Measurements from ENCODE around the gene SFXN1.

Gene SFXN1

DNA sequence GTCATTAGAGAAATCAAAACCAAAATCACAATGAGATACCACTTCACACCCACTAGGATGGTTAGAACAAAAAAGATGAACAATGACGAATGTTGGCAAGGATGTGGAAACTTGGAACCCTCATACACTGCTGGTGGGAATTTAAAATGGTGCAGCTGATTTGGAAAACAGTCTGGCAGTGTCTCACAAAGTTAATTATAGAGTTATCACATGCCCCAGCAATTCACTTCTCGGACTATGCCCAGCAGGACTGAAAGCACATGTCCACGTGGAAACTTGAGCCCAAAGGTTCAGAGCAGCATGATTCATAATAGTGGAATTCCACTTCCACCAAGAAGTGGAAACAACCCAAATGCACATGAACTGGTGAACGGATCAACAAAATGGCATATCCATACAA, 94.5 kb downstream of the SFXN1 start:
- no peak for TF ChIP-seq CREB1 (IDR thresholded peaks at IDR 0.05; ENCODE audit: low read depth)
- TF ChIP-seq RAD21 (IDR thresholded peaks at IDR 0.05; ENCODE audit: low read depth), result no peak
- TF ChIP-seq EP300 (IDR thresholded peaks at IDR 0.05; ENCODE audit: borderline replicate concordance), result no peak
- 0 out of 2 replicates have a peak, but pooled peaks have one; percentile 17 for TF ChIP-seq TEAD4 (IDR thresholded peaks at IDR 0.05)
- TF ChIP-seq TCF12 (IDR thresholded peaks at IDR 0.05; ENCODE audit: low read depth), result no peak

DNA sequence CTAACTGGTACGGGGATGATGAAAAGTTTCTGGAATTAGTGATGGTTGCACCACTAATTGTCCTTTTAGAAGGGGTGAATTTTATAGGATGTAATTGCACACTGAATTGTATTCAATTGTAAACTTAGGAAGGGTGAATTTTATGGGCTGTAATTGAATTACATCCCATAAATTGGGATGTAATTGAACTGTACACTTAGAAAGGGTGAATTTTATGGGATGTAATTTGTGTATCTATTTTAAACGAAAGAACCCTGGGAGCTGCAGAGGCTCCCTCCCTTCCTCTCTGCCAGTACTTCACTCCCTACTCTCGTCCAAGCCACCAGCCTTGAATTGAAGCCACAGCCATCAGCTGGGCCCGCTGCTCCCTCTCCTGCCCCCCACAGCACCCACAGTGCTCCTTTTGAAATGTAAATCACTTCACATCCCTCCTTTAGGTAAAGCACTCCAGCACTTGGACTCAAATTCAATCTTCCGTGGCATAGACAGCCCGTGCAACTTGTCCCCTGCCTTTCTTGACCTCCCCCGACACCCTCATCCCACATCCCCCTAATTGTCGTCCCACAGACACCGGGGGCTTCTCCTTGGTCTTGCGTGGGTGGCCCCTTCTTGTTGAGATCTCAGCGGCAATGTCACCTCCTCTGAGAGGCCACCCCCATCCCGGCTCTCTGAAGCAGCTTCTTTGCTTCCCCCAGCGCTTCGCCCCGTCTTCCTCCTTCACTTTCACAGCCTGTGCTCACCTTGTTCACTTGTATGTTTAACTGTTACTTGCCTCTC, 95.3 kb downstream of the SFXN1 start:
- TF ChIP-seq, protein P1, sequence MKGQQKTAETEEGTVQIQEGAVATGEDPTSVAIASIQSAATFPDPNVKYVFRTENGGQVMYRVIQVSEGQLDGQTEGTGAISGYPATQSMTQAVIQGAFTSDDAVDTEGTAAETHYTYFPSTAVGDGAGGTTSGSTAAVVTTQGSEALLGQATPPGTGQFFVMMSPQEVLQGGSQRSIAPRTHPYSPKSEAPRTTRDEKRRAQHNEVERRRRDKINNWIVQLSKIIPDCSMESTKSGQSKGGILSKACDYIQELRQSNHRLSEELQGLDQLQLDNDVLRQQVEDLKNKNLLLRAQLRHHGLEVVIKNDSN (IDR thresholded peaks at IDR 0.05), result no peak
- TF ChIP-seq YY1 (IDR thresholded peaks at IDR 0.05; ENCODE audit: low read depth) (no peak), CEBPB (IDR thresholded peaks at IDR 0.05) (no peak)
- TF ChIP-seq, protein P2, sequence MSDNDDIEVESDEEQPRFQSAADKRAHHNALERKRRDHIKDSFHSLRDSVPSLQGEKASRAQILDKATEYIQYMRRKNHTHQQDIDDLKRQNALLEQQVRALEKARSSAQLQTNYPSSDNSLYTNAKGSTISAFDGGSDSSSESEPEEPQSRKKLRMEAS (IDR thresholded peaks at IDR 0.05), result no peak

DNA sequence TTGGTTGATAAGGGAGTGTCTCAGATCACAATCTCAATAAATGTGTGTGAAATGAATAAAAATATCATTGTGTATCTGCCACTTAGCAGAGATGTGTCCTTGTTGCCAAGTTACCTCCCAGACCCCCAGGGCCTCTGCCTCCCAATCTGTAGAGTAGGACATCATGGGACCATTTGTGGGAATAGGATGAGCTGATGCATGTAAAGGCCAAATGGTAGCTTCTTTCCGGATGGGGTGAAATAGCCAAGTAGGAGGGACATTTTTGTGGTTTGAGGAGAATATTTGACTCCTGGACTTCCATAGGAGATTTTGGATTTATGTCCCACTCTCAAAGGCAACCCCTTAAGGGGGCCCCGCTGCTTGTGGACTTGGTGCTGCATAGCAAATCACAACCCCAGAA, 96.9 kb downstream of the SFXN1 start:
- TF ChIP-seq, protein P2 (IDR thresholded peaks at IDR 0.05), result no peak
- TF ChIP-seq CEBPB (IDR thresholded peaks at IDR 0.05) (no peak), FOXM1 (IDR thresholded peaks at IDR 0.05; ENCODE audit: borderline replicate concordance, low read depth) (no peak), YY1 (IDR thresholded peaks at IDR 0.05; ENCODE audit: low read depth) (no peak), NFIC (IDR thresholded peaks at IDR 0.05) (no peak), TEAD4 (IDR thresholded peaks at IDR 0.05) (no peak), EP300 (IDR thresholded peaks at IDR 0.05; ENCODE audit: borderline replicate concordance) (no peak), TAF1 (IDR thresholded peaks at IDR 0.05; ENCODE audit: low read depth) (no peak), REST (IDR thresholded peaks at IDR 0.05; ENCODE audit: low read depth) (no peak), RAD21 (IDR thresholded peaks at IDR 0.05; ENCODE audit: low read depth) (no peak), ZBTB7A (IDR thresholded peaks at IDR 0.05; ENCODE audit: low read depth) (no peak), CREB1 (IDR thresholded peaks at IDR 0.05; ENCODE audit: low read depth) (no peak), TCF12 (IDR thresholded peaks at IDR 0.05; ENCODE audit: low read depth) (no peak), EGR1 (IDR thresholded peaks at IDR 0.05) (no peak)
- TF ChIP-seq, protein P1 (IDR thresholded peaks at IDR 0.05), result no peak

DNA sequence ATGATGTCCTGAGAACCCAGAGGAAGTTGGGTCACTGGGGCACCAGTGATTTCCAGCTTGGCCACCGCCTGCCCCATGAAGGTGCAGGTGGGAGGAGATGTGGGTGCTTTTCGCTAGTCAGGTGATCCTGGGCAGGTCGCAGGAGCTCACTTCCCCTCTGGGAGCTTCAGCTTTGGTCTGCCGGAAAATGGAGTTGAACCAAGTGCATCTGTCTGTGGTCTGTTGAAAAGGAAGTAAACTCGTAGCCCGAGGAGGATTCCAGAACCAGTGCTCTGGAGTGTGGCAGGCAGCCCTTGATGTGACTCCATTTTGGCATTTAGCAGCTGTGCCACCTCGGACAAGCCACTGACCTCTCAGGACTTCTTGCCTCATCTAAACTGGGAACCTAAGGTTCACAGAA, 97.7 kb downstream of the SFXN1 start:
- TF ChIP-seq RAD21 (IDR thresholded peaks at IDR 0.05; ENCODE audit: low read depth), result no peak
- no peak for TF ChIP-seq TAF1 (IDR thresholded peaks at IDR 0.05; ENCODE audit: low read depth)
- TF ChIP-seq EP300 (IDR thresholded peaks at IDR 0.05; ENCODE audit: borderline replicate concordance), result no peak
- TF ChIP-seq YY1 (IDR thresholded peaks at IDR 0.05; ENCODE audit: low read depth), result no peak
- no peak for TF ChIP-seq REST (IDR thresholded peaks at IDR 0.05; ENCODE audit: low read depth)
- TF ChIP-seq NFIC (IDR thresholded peaks at IDR 0.05), result no peak
- no peak for TF ChIP-seq FOXM1 (IDR thresholded peaks at IDR 0.05; ENCODE audit: borderline replicate concordance, low read depth)
- TF ChIP-seq, protein P1 (IDR thresholded peaks at IDR 0.05), result no peak
- TF ChIP-seq ZBTB7A (IDR thresholded peaks at IDR 0.05; ENCODE audit: low read depth), result no peak
- no peak for TF ChIP-seq CEBPB (IDR thresholded peaks at IDR 0.05)

DNA sequence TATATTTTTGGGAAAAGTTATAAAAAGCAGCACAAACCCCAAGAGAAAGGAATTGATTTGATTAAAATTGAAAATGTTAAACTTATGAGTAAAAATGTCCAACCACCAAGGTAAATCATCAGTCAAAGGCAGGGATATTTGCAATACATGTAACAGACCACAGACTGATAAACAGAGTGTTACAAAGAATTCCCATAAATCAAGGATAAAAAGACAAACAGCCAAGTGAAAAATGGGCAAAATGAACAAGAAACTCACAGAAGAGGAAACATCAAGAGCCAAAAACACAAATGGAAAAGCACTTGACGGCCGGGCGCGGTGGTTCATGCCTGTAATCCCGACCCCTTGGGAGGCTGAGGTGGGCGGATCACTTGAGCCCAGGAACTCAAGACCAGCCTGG, 98.2 kb downstream of the SFXN1 start:
- TF ChIP-seq YY1 (IDR thresholded peaks at IDR 0.05; ENCODE audit: low read depth), result no peak
- no peak for TF ChIP-seq TCF12 (IDR thresholded peaks at IDR 0.05; ENCODE audit: low read depth)
- no peak for TF ChIP-seq EGR1 (IDR thresholded peaks at IDR 0.05)
- TF ChIP-seq, protein P1 (IDR thresholded peaks at IDR 0.05), result no peak
- TF ChIP-seq, protein P2 (IDR thresholded peaks at IDR 0.05), result no peak
- no peak for TF ChIP-seq CEBPB (IDR thresholded peaks at IDR 0.05)
- TF ChIP-seq RAD21 (IDR thresholded peaks at IDR 0.05; ENCODE audit: low read depth), result no peak
- TF ChIP-seq CREB1 (IDR thresholded peaks at IDR 0.05; ENCODE audit: low read depth), result no peak
- no peak for TF ChIP-seq FOXM1 (IDR thresholded peaks at IDR 0.05; ENCODE audit: borderline replicate concordance, low read depth)

Data from Ishikawa (cell line).